Stomach (tissue), 9 donors: ENCODE measurements around the gene PHLPP2. TPM values are rescaled to one million over a fixed set of nuclear protein-coding genes. Genes with fewer than 3 reads are reported as not detected.
A peak's percentile ranks its signal among the peaks of the same experiment; 100 is the strongest.

Experiments used
- DNase-seq, 2 donors: peaks; one replicate each; pipeline versions ENCODE4 v3.0.0 to v3.0.0-alpha.2; 2013 to 2019
- H3K27ac ChIP-seq, 5 donors: fragments of 200-600 bp in 4 of 5; sonication (generic) in 4 of 5; one replicate each; pipeline ENCODE4 v1.5.1; 2013 to 2019; ENCODE audit warnings: mild to moderate bottlenecking in 1 of 5, moderate library complexity in 1 of 5
- H3K27me3 ChIP-seq, 3 donors: fragments of 200-600 bp; sonication (generic); one replicate each; pipeline ENCODE4 v1.5.1; 2017 to 2019; ENCODE audit warnings: mixed run types in 1 of 3
- H3K36me3 ChIP-seq, 4 donors: fragments of 200-600 bp; sonication (generic); 1 replicate in 3 of 4; 2 replicates in 1 of 4; pipeline ENCODE4 v1.5.1; 2016 to 2019
- H3K4me1 ChIP-seq, 4 donors: fragments of 200-600 bp; sonication (generic); one replicate each; pipeline ENCODE4 v1.5.1; 2016 to 2019
- H3K4me3 ChIP-seq, 4 donors: fragments of 200-600 bp; sonication (generic) in 3 of 4; one replicate each; pipeline ENCODE4 v1.5.1; 2016 to 2019; ENCODE audit warnings: mild to moderate bottlenecking in 1 of 4
- H3K9me3 ChIP-seq, 4 donors: fragments of 200-600 bp; sonication (generic); one replicate each; pipeline ENCODE4 v1.5.1; 2016 to 2019
- EP300 ChIP-seq: sonication (generic); formaldehyde crosslinking; IDR thresholded peaks from one replicate; pipeline ENCODE4 v1.6.1; 2017; ENCODE audit warnings: antibody characterized with exemption
- POLR2A ChIP-seq, 4 donors: fragments of 450-650 bp; IDR thresholded peaks; one replicate each; pipeline ENCODE4 v1.6.1; 2016; ENCODE audit warnings: antibody characterized with exemption in 4 of 4, control low read depth in 2 of 4, mild to moderate bottlenecking in 1 of 4, moderate library complexity in 1 of 4
- POLR2AphosphoS5 ChIP-seq, 3 donors: sonication (generic); formaldehyde crosslinking; IDR thresholded peaks; one replicate each; pipeline ENCODE4 v1.6.1; 2016; ENCODE audit warnings: antibody characterized with exemption in 3 of 3
- WGBS, 5 donors: extraction: QIAGEN DNeasy Blood & Tissue Kit in 3 of 5; methylation state at CpG; one replicate each; pipeline versions ENCODE4 v1.1.5 to v1.1.7; 2013 to 2018; 5-methylcytosine and 5-hydroxymethylcytosine counted together
- intact Hi-C: fragments of 100-400 bp; cut with DNase I; formaldehyde crosslinking; loops from one replicate; pipeline ENCODE4 v1.15.1; 2023; ENCODE audit warnings: low total_unique reads
- polyA plus RNA-seq, 3 donors: library from polyadenylated mRNA; stranded (reverse); fragments of 200-250 nt; gene quantifications; one replicate each; pipeline ENCODE4 v1.2.3, GENCODE V29; 2013
- total RNA-seq, 5 donors: library from RNA; depleted of rRNA; stranded (reverse); fragments of >200 nt; gene quantifications; one replicate each; pipeline versions ENCODE4 v1.1.0 to v1.2.3, GENCODE V29; 2014 to 2016
- TF ChIP-seq, protein P1 (sequence below), 7 experiments: fragments of 450-650 bp in 4 of 7; fragments of 200-600 bp in 3 of 7; sonication (generic) in 3 of 7; IDR thresholded peaks; one replicate each; pipeline ENCODE4 v1.5.1; 2016 to 2019; ENCODE audit warnings: antibody characterized with exemption in 7 of 7, control low read depth in 2 of 7, mild to moderate bottlenecking in 1 of 7
- donor health status: healthy with polysubstance abuse.
- donor health status: Bipolar disorder and iron deficiency.
- donor health status: healthy.

PHLPP2 gene
- total and polyA plus RNA-seq, 8 donors = 0.76 to 10.1 (median 3.6) TPM

DNA sequence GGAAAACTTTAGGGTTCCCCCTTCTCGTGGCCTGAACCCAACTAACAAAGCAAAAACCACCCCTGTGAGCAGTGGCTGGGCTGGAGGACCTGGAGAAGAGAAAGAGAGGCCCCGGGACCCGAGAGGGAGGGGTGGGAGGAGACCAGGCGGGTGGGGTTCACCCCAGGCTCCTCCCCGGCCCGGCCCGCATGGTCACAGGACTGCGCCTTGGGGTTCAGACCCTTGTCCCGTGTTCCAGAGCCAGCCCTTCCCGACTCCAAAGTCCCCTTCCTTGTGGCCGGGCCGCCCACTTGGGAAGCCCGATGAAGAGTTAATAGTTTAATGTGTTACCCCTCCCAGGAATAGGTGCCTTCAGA, 97.7 kb downstream of the PHLPP2 start:
- TF ChIP-seq, protein P1, sequence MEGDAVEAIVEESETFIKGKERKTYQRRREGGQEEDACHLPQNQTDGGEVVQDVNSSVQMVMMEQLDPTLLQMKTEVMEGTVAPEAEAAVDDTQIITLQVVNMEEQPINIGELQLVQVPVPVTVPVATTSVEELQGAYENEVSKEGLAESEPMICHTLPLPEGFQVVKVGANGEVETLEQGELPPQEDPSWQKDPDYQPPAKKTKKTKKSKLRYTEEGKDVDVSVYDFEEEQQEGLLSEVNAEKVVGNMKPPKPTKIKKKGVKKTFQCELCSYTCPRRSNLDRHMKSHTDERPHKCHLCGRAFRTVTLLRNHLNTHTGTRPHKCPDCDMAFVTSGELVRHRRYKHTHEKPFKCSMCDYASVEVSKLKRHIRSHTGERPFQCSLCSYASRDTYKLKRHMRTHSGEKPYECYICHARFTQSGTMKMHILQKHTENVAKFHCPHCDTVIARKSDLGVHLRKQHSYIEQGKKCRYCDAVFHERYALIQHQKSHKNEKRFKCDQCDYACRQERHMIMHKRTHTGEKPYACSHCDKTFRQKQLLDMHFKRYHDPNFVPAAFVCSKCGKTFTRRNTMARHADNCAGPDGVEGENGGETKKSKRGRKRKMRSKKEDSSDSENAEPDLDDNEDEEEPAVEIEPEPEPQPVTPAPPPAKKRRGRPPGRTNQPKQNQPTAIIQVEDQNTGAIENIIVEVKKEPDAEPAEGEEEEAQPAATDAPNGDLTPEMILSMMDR (IDR thresholded peaks at IDR 0.05) = no peak
- no peak for TF ChIP-seq POLR2AphosphoS5 (IDR thresholded peaks at IDR 0.05)
- TF ChIP-seq POLR2A (IDR thresholded peaks at IDR 0.05) = no peak
- no peak for TF ChIP-seq EP300
- Histone ChIP-seq H3K4me1 (peaks cover 12 to 26% (median 18%) of the 10 kb centered on the region in 4 donors), H3K27me3 (peaks cover 0 to 48% (median 24%) of the 10 kb centered on the region in 3 donors), H3K36me3 (no peaks in the 10 kb centered on the region), H3K27ac (peak overlapping the region in 2 of 5 donors; percentile 41 to 57), H3K9me3 (peaks cover 0 to 3% (median 0%) of the 10 kb centered on the region in 4 donors), H3K4me3 (peak overlapping the region; percentile 47 to 79 (median 50))
- peak; percentile 36 to 75 for DNase-seq
- intact Hi-C loops = loop anchor here (10.0 kb wide), 1 partner anchor 212 kb away; no protein-coding TSS in a partner anchor
- 1 to 6% (median 4%) methylated on average over 11 to 13 of the region's 13 CpGs for WGBS, 5 donors

DNA sequence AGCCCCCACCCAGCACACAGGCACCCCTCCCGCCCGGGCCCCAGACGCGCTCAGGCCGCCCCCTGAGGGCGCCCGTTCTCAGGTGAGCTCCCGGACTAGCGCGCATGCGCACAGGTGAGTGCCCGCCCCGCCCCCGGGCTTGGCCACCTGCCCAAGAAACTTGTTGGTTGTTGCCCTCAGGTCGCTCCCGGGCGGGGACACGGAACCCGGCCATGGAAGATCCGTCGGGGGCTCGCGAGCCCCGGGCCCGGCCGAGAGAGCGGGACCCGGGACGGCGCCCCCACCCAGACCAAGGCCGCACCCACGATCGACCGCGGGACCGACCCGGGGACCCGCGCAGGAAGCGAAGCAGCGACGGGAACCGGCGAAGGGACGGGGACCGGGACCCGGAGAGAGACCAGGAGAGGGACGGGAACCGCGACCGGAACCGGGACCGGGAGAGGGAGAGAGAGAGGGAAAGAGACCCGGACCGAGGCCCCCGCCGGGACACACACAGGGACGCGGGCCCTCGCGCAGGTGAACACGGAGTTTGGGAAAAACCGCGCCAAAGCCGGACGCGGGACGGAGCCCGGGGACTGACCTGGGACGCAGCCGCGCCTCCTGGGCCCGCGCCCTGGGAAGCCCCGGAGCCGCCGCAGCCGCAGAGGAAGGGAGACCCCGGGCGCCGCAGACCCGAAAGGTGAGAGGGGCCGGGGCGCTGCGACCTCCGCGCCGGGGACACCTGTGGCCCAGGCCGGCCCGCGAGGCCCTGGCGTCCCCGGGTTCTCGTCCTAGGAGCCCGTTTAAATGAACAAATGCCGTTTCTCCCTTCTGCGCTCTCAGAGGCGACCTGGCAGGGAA, 98.3 kb downstream of the PHLPP2 start, which contains the start of gene MARVELD3:
Gene MARVELD3, plus strand, starts transcription at position 167 of the 840 bp plus-strand sequence. Its CDS starts 46 bp downstream, at position 213.
- H3K4me1 ChIP-seq = peaks cover 12 to 26% (median 18%) of the 10 kb centered on the region in 4 donors
- H3K27me3 ChIP-seq = peaks cover 0 to 54% (median 24%) of the 10 kb centered on the region in 3 donors
- H3K36me3 ChIP-seq = no peaks in the 10 kb centered on the region
- H3K9me3 ChIP-seq = peaks cover 0 to 3% (median 0%) of the 10 kb centered on the region in 4 donors
- TF ChIP-seq, protein P1 (IDR thresholded peaks at IDR 0.05) = no peak
- TF ChIP-seq POLR2A (IDR thresholded peaks at IDR 0.05) (no peak), POLR2AphosphoS5 (IDR thresholded peaks at IDR 0.05) (no peak), EP300 (no peak)
- peak within 1 kb of the TSS; percentile 47 to 79 (median 50) for H3K4me3 ChIP-seq
- peak within 1 kb of the TSS in 2 of 5 donors; percentile 41 to 57 for H3K27ac ChIP-seq
- DNase-seq = peak; percentile 92 to 93
- intact Hi-C loops = loop anchor here (10.0 kb wide), 1 partner anchor 211 kb away; no protein-coding TSS in a partner anchor
- WGBS, 5 donors = 0 to 2% (median 1%) methylated on average over 34 to 98 of the region's 98 CpGs

GRCh38 chr16:71625113-71625850, 99.2 kb downstream of the PHLPP2 start:
- Histone ChIP-seq H3K4me1 (peaks cover 12 to 26% (median 18%) of the 10 kb centered on the region in 4 donors), H3K9me3 (peaks cover 0 to 3% (median 0%) of the 10 kb centered on the region in 4 donors), H3K36me3 (no peaks in the 10 kb centered on the region), H3K4me3 (peak overlapping the region; percentile 47 to 79 (median 50)), H3K27ac (no peak overlapping the region), H3K27me3 (peaks cover 0 to 59% (median 24%) of the 10 kb centered on the region in 3 donors)
- TF ChIP-seq EP300 = no peak
- TF ChIP-seq, protein P1 (IDR thresholded peaks at IDR 0.05) = no peak
- no peak for TF ChIP-seq POLR2A (IDR thresholded peaks at IDR 0.05)
- no peak for TF ChIP-seq POLR2AphosphoS5 (IDR thresholded peaks at IDR 0.05)
- whole genome bisulfite sequencing, 5 donors = 82 to 90% (median 88%) methylated on average over 7 of the region's 7 CpGs
- DNase-seq = no peak
- intact Hi-C loops = loop anchor here (10.0 kb wide), 1 partner anchor 210 kb away; no protein-coding TSS in a partner anchor

DNA sequence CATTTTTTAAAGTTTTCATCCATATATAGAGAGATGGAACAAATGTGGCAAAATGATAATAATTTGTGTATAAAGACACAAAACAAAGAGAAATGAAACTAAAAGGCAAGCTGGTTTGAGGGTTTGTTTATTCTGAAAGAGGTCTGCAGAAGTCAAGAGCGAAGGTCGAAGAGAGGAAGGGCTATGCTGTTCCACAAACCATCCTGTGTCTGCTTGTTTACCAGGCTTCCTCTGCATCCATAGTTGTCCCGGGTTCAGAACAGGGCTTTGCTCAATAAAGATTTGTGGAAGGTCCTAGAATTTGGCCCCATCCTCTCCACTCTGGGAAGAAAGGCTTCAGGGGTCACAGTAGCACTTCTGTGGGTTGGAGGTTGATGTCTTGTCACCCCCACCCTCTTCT, 100.9 kb downstream of the PHLPP2 start:
- TF ChIP-seq, protein P1 (IDR thresholded peaks at IDR 0.05) = no peak
- TF ChIP-seq POLR2AphosphoS5 (IDR thresholded peaks at IDR 0.05) (no peak), EP300 (no peak)
- no peaks in the 10 kb centered on the region for H3K36me3 ChIP-seq
- H3K4me1 ChIP-seq = peaks cover 12 to 26% (median 18%) of the 10 kb centered on the region in 4 donors
- intact Hi-C loops = loop anchor here (10.0 kb wide), 1 partner anchor 209 kb away; no protein-coding TSS in a partner anchor
- H3K9me3 ChIP-seq = peaks cover 0 to 6% (median 2%) of the 10 kb centered on the region in 4 donors
- no peak for DNase-seq
- WGBS, 5 donors = 52 to 72% (median 61%) methylated on average over 3 of the region's 3 CpGs
- H3K27ac ChIP-seq = no peak overlapping the region
- peaks cover 0 to 59% (median 24%) of the 10 kb centered on the region in 3 donors for H3K27me3 ChIP-seq
- no peak overlapping the region for H3K4me3 ChIP-seq
